Prostate gland (tissue), 2 donors: ENCODE results near the gene KPNA4.

Experiments used
- POLR2A ChIP-seq: fragments of 450-650 bp; IDR thresholded peaks from one replicate; pipeline ENCODE4 v1.6.1; 2016; ENCODE audit warnings: antibody characterized with exemption, mild to moderate bottlenecking
- POLR2AphosphoS5 ChIP-seq: sonication (generic); formaldehyde crosslinking; IDR thresholded peaks from one replicate; pipeline ENCODE4 v1.6.1; 2017; ENCODE audit warnings: antibody characterized with exemption
- TF ChIP-seq, protein P1 (sequence below), 4 experiments: fragments of 200-600 bp in 2 of 4; fragments of 450-650 bp in 2 of 4; sonication (generic) in 2 of 4; IDR thresholded peaks; 1 replicate in 3 of 4; 2 replicates in 1 of 4; pipeline ENCODE4 v1.5.1; 2016 to 2019; ENCODE audit warnings: antibody characterized with exemption in 4 of 4, mild to moderate bottlenecking in 2 of 4, moderate library complexity in 2 of 4

DNA sequence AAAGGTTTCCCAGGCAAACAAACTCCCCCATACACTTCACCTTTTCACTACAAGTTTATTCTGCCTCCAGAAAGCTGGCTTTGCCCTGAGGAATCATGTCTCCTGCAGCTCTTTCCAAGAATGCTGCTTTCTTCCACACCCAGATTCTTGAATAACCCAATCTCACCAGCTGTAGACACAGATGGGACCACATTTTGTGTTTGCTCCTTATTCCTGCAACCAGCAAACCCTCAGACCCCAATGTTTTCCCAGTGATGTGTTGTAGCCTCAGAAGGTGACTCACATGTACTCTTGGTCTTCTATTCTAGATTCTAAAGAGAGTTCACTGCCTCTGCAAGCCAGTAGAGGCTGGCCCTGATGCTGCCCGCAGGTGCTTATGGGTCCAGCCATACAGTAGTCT lies 92.2 kb downstream of the KPNA4 start:
- TF ChIP-seq POLR2AphosphoS5 (no peak), POLR2A (no peak)
- TF ChIP-seq, protein P1, sequence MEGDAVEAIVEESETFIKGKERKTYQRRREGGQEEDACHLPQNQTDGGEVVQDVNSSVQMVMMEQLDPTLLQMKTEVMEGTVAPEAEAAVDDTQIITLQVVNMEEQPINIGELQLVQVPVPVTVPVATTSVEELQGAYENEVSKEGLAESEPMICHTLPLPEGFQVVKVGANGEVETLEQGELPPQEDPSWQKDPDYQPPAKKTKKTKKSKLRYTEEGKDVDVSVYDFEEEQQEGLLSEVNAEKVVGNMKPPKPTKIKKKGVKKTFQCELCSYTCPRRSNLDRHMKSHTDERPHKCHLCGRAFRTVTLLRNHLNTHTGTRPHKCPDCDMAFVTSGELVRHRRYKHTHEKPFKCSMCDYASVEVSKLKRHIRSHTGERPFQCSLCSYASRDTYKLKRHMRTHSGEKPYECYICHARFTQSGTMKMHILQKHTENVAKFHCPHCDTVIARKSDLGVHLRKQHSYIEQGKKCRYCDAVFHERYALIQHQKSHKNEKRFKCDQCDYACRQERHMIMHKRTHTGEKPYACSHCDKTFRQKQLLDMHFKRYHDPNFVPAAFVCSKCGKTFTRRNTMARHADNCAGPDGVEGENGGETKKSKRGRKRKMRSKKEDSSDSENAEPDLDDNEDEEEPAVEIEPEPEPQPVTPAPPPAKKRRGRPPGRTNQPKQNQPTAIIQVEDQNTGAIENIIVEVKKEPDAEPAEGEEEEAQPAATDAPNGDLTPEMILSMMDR (IDR thresholded peaks at IDR 0.05) = no peak
